ENCODE results near the gene ACAA2. TPM values are rescaled to one million over a fixed set of nuclear protein-coding genes. Genes with fewer than 3 reads are reported as not detected.

ACAA2 gene
- total and polyA plus RNA-seq, 4 donors = 35.2 to 52.8 (median 44.9) TPM

GRCh38 chr18:49848115-49848514 lies 34.8 kb upstream of the ACAA2 start:
- Histone ChIP-seq H3K4me1 (ENCODE audit: control insufficient read depth in 5 of 5, insufficient read depth in 5 of 5, low read length in 5 of 5) (peaks cover 0 to 4% (median 0%) of the 10 kb centered on the region in 5 donors), H3K27me3 (ENCODE audit: control insufficient read depth in 3 of 3, insufficient read depth in 3 of 3, low read length in 2 of 3) (no peaks in the 10 kb centered on the region), H3K9ac (ENCODE audit: insufficient read depth in 1 of 2, low read length in 2 of 2) (no peak overlapping the region), H3K4me3 (no peak overlapping the region), H3K36me3 (ENCODE audit: control insufficient read depth in 4 of 4, insufficient read depth in 4 of 4, low read length in 4 of 4) (peaks cover 0 to 2% (median 0%) of the 10 kb centered on the region in 4 donors), H3K27ac (ENCODE audit: low read depth in 1 of 2, low read length in 1 of 2) (no peak overlapping the region), H3K9me3 (ENCODE audit: control insufficient read depth in 4 of 4, insufficient read depth in 3 of 4, low read length in 3 of 4) (no peaks in the 10 kb centered on the region)
- DNase-seq (no peak), ATAC-seq (ENCODE audit: insufficient read depth, low FRiP score) (no peak)
- no peak for TF ChIP-seq CTCF (IDR thresholded peaks at IDR 0.05; ENCODE audit: control extremely low read depth, extremely low read depth)
- 86 to 90% methylated on average over 4 of the region's 4 CpGs for WGBS, 2 donors

- Histone ChIP-seq H3K27ac (ENCODE audit: low read depth in 1 of 2, low read length in 1 of 2) (no peak overlapping the region), H3K4me1 (ENCODE audit: control insufficient read depth in 5 of 5, insufficient read depth in 5 of 5, low read length in 5 of 5) (peaks cover 0 to 4% (median 0%) of the 10 kb centered on the region in 5 donors), H3K9ac (ENCODE audit: insufficient read depth in 1 of 2, low read length in 2 of 2) (no peak overlapping the region), H3K36me3 (ENCODE audit: control insufficient read depth in 4 of 4, insufficient read depth in 4 of 4, low read length in 4 of 4) (peaks cover 0 to 2% (median 0%) of the 10 kb centered on the region in 4 donors), H3K4me3 (no peak overlapping the region), H3K9me3 (ENCODE audit: control insufficient read depth in 4 of 4, insufficient read depth in 3 of 4, low read length in 3 of 4) (no peaks in the 10 kb centered on the region), H3K27me3 (ENCODE audit: control insufficient read depth in 3 of 3, insufficient read depth in 3 of 3, low read length in 2 of 3) (no peaks in the 10 kb centered on the region)
- WGBS, 2 donors = 88 to 94% methylated on average over 8 of the region's 8 CpGs
- no peak for DNase-seq
- ATAC-seq (ENCODE audit: insufficient read depth, low FRiP score) = no peak
- TF ChIP-seq CTCF (IDR thresholded peaks at IDR 0.05; ENCODE audit: control extremely low read depth, extremely low read depth) = no peak
These were observed 34.2 kb upstream of the ACAA2 start for GRCh38 chr18:49847524-49847923.

GRCh38 chr18:49846718-49847470 lies 33.6 kb upstream of the ACAA2 start:
- 68 to 77% methylated on average over 9 to 10 of the region's 10 CpGs for WGBS, 2 donors
- Histone ChIP-seq H3K9ac (ENCODE audit: insufficient read depth in 1 of 2, low read length in 2 of 2) (no peak overlapping the region), H3K36me3 (ENCODE audit: control insufficient read depth in 4 of 4, insufficient read depth in 4 of 4, low read length in 4 of 4) (peaks cover 0 to 2% (median 0%) of the 10 kb centered on the region in 4 donors), H3K9me3 (ENCODE audit: control insufficient read depth in 4 of 4, insufficient read depth in 3 of 4, low read length in 3 of 4) (no peaks in the 10 kb centered on the region), H3K4me1 (ENCODE audit: control insufficient read depth in 5 of 5, insufficient read depth in 5 of 5, low read length in 5 of 5) (peaks cover 0 to 4% (median 0%) of the 10 kb centered on the region in 5 donors), H3K27me3 (ENCODE audit: control insufficient read depth in 3 of 3, insufficient read depth in 3 of 3, low read length in 2 of 3) (no peaks in the 10 kb centered on the region), H3K4me3 (no peak overlapping the region), H3K27ac (ENCODE audit: low read depth in 1 of 2, low read length in 1 of 2) (no peak overlapping the region)
- no peak for TF ChIP-seq CTCF (IDR thresholded peaks at IDR 0.05; ENCODE audit: control extremely low read depth, extremely low read depth)
- DNase-seq (no peak), ATAC-seq (ENCODE audit: insufficient read depth, low FRiP score) (no peak)
